IMR-90 (cell line): ENCODE data around the gene NAV2. TPM values are rescaled to one million over a fixed set of nuclear protein-coding genes. Genes with fewer than 3 reads are reported as not detected.

ENCODE experiments used
- ATAC-seq: fragments of 200-7000 bp; cut with Tn5 transposase; 2 replicates; pipeline ENCODE4 v1.9.1; 2020; ENCODE audit warnings: low read depth, mild to moderate bottlenecking, moderate library complexity
- BruUV-seq: library from RNA; stranded (reverse); fragments of 400-500 nt; replicated peaks from 2 replicates; lab custom pipeline; 2021; lab: Mats Ljungman, UMichigan
- CTCF ChIA-PET: fragments of 300-600 bp; formaldehyde crosslinking; extraction: SDS; loops from one replicate; lab custom pipeline; 2021; ENCODE audit warnings: antibody characterized with exemption; lab: Yijun Ruan, JAX
- POLR2A ChIA-PET: fragments of 300-600 bp; sonication (Branson Sonifier 250); formaldehyde crosslinking; loops from one replicate; lab custom pipeline; 2022; ENCODE audit warnings: antibody characterized with exemption; ENCODE audit not compliant: unreplicated experiment; lab: Charles Lee
- DNase-seq: peaks from one replicate; pipeline ENCODE4 v3.0.0; 2013
- H2AFZ ChIP-seq: replicated peaks from 2 replicates; pipeline ENCODE3; 2013; ENCODE audit warnings: low read length, mild to moderate bottlenecking; ENCODE audit not compliant: poor library complexity
- H2AK5ac ChIP-seq: 2 replicates; pipeline ENCODE4 v1.6.1; 2013; ENCODE audit warnings: low read depth, low read length, inconsistent platforms
- H2AK9ac ChIP-seq: replicated peaks from 2 replicates; pipeline ENCODE3; 2013; ENCODE audit warnings: mild to moderate bottlenecking, low read depth, low read length, moderate library complexity; ENCODE audit not compliant: poor library complexity
- H2BK120ac ChIP-seq: 2 replicates; pipeline ENCODE4 v1.6.1; 2013; ENCODE audit warnings: low read depth, low read length, inconsistent platforms
- H2BK15ac ChIP-seq: 3 replicates; pipeline ENCODE4 v1.6.1; 2013; ENCODE audit warnings: low read depth, low read length, inconsistent platforms
- H2BK20ac ChIP-seq: 2 replicates; pipeline ENCODE4 v1.6.1; 2013; ENCODE audit warnings: low read depth, mild to moderate bottlenecking, inconsistent platforms, low read length, moderate library complexity
- H2BK5ac ChIP-seq: 2 replicates; pipeline ENCODE4 v1.6.1; 2013; ENCODE audit warnings: mild to moderate bottlenecking, low read depth, low read length, inconsistent platforms; ENCODE audit not compliant: poor library complexity, severe bottlenecking
- H3K14ac ChIP-seq: replicated peaks from 2 replicates; pipeline ENCODE4 v1.6.1; 2013; ENCODE audit warnings: low read depth, low read length, inconsistent platforms
- H3K18ac ChIP-seq: 2 replicates; pipeline ENCODE4 v1.6.1; 2013; ENCODE audit warnings: low read depth, low read length, control low read depth
- H3K23ac ChIP-seq: 2 replicates; pipeline ENCODE4 v1.6.1; 2013; ENCODE audit warnings: low read depth, low read length, inconsistent platforms
- H3K27ac ChIP-seq: 2 replicates; pipeline ENCODE4 v1.5.1; 2013; ENCODE audit warnings: mild to moderate bottlenecking, control low read depth, low read length; ENCODE audit not compliant: insufficient read depth
- H3K27me3 ChIP-seq: 2 replicates; pipeline ENCODE4 v1.6.1; 2013; ENCODE audit warnings: low read length; ENCODE audit not compliant: control insufficient read depth, insufficient read depth
- H3K36me3 ChIP-seq: 2 replicates; pipeline ENCODE4 v1.6.1; 2013; ENCODE audit warnings: low read length, mixed read lengths; ENCODE audit not compliant: control insufficient read depth, insufficient read depth
- H3K4ac ChIP-seq: 2 replicates; pipeline ENCODE4 v1.6.1; 2013; ENCODE audit warnings: low read depth, low read length, inconsistent platforms
- H3K4me1 ChIP-seq: 2 replicates; pipeline ENCODE4 v1.6.1; 2013; ENCODE audit warnings: low read length, mixed read lengths; ENCODE audit not compliant: control insufficient read depth, insufficient read depth
- H3K4me2 ChIP-seq: 2 replicates; pipeline ENCODE4 v1.6.1; 2013; ENCODE audit warnings: low read depth, mild to moderate bottlenecking, control low read depth, low read length, moderate library complexity
- H3K4me3 ChIP-seq: 2 replicates; pipeline ENCODE4 v1.5.1; 2013; ENCODE audit warnings: low read depth, mild to moderate bottlenecking, control low read depth, low read length, moderate library complexity; ENCODE audit not compliant: insufficient read depth
- H3K56ac ChIP-seq: 2 replicates; pipeline ENCODE4 v1.6.1; 2013; ENCODE audit warnings: low read length, inconsistent platforms; ENCODE audit not compliant: insufficient read depth; ENCODE audit errors: extremely low read depth
- H3K79me1 ChIP-seq, 2 experiments: 2 replicates each; pipeline ENCODE4 v1.6.1; 2013; ENCODE audit warnings: low read length in 2 of 2, inconsistent platforms in 1 of 2, low read depth in 1 of 2
- H3K9ac ChIP-seq: 2 replicates; pipeline ENCODE4 v1.6.1; 2013; ENCODE audit warnings: low read depth, low read length, control low read depth
- H3K9me1 ChIP-seq: 2 replicates; pipeline ENCODE4 v1.6.1; 2013; ENCODE audit warnings: low read length, inconsistent platforms; ENCODE audit not compliant: insufficient read depth
- H3K9me3 ChIP-seq: 2 replicates; pipeline ENCODE4 v1.6.1; 2013; ENCODE audit warnings: low read length; ENCODE audit not compliant: control insufficient read depth, insufficient read depth
- H4K20me1 ChIP-seq: 2 replicates; pipeline ENCODE4 v1.6.1; 2013; ENCODE audit warnings: low read length, inconsistent platforms; ENCODE audit not compliant: insufficient read depth
- H4K5ac ChIP-seq: 2 replicates; pipeline ENCODE4 v1.6.1; 2013; ENCODE audit warnings: mild to moderate bottlenecking, low read depth, low read length, control low read depth
- H4K8ac ChIP-seq, 2 experiments: 2 replicates each; pipeline ENCODE4 v1.6.1; 2013; ENCODE audit warnings: low read depth in 2 of 2, low read length in 2 of 2, control low read depth in 1 of 2, inconsistent platforms in 1 of 2
- H4K91ac ChIP-seq: 2 replicates; pipeline ENCODE4 v1.6.1; 2013; ENCODE audit warnings: low read depth, low read length, inconsistent platforms; ENCODE audit not compliant: insufficient read depth
- BHLHE40 ChIP-seq: fragments of 150-350 bp; IDR thresholded peaks from 2 replicates; pipeline ENCODE4 v1.6.1; 2016; ENCODE audit warnings: mild to moderate bottlenecking, low read depth, low read length
- CEBPB ChIP-seq: IDR thresholded peaks from 2 replicates; pipeline ENCODE4 v1.6.1; 2012; ENCODE audit warnings: low read depth, low read length, improper control_type of control experiment
- FOS ChIP-seq: fragments of 150-350 bp; IDR thresholded peaks from 2 replicates; pipeline ENCODE4 v1.6.1; 2016; ENCODE audit warnings: low read depth, low read length
- POLR2A ChIP-seq: IDR thresholded peaks from 2 replicates; pipeline ENCODE4 v1.6.1; 2012; ENCODE audit warnings: mild to moderate bottlenecking, low read depth, low read length
- WGBS, 2 experiments: methylation state at CpG; one replicate each; pipeline versions ENCODE4 v1.1.5 to v1.1.7; 2013; ENCODE audit warnings: missing lambda C conversion rate in 2 of 2; ENCODE audit not compliant: insufficient read length in 1 of 2; ENCODE audit errors: extremely low coverage in 2 of 2; 5-methylcytosine and 5-hydroxymethylcytosine counted together
- dilution Hi-C: fragments of 300-500 bp; cut with HindIII; formaldehyde crosslinking; loops from one replicate; pipeline ENCODE4 v1.14.3; 2018; ENCODE audit warnings: low sequenced_read_pairs; ENCODE audit not compliant: unreplicated experiment
- in situ Hi-C: fragments of 300-500 bp; cut with MboI; formaldehyde crosslinking; loops from 3 replicates; pipeline ENCODE4 v1.14.3; 2019; ENCODE audit warnings: low sequenced_read_pairs, inconsistent platforms, mixed read lengths
- intact Hi-C: fragments of 100-400 bp; cut with micrococcal nuclease; formaldehyde crosslinking; loops from 2 replicates; pipeline ENCODE4 v1.10.0; 2022
- polyA plus RNA-seq, 3 experiments: library from polyadenylated mRNA; depleted of rRNA; stranded (reverse); fragments of >200 nt; gene quantifications; 2 replicates each; pipeline ENCODE4 v1.2.3, GENCODE V29; 2012; ENCODE audit warnings: low replicate concordance in 1 of 3
- total RNA-seq: library from RNA; depleted of rRNA; stranded (reverse); fragments of >200 nt; gene quantifications from 2 replicates; pipeline ENCODE4 v1.2.3, GENCODE V29; 2012

The NAV2 gene
- total and polyA plus RNA-seq, 2 of the 4 experiments (the other 2 are of a cell fraction), result 4.5 to 12.6 TPM

GRCh38 chr11:20045098-20045688 is 332.6 kb downstream of the NAV2 start:
- Histone ChIP-seq H4K8ac (no peak overlapping the region), H3K36me3 (peaks cover 25% of the 10 kb centered on the region), H3K27ac (no peak overlapping the region), H3K14ac (no peak overlapping the region), H3K4me3 (no peak overlapping the region), H3K18ac (no peak overlapping the region), H3K9me3 (no peaks in the 10 kb centered on the region), H3K23ac (no peak overlapping the region), H2BK15ac (no peak overlapping the region), H4K91ac (no peak overlapping the region), H3K9me1 (peaks cover 22% of the 10 kb centered on the region; the same call in 1 of the 2 replicates), H2BK120ac (no peak overlapping the region), H2AK5ac (no peak overlapping the region), H4K5ac (no peak overlapping the region), H3K4ac (no peak overlapping the region), H3K4me1 (peaks cover 11% of the 10 kb centered on the region), H3K9ac (no peak overlapping the region), H2AK9ac (no peak overlapping the region), H3K79me1 (peaks cover 9 to 10% of the 10 kb centered on the region in 2 experiments; a peak in 3 of 4 replicates), H4K20me1 (peaks cover 5% of the 10 kb centered on the region; the same call in 1 of the 2 replicates), H3K4me2 (no peak overlapping the region), H3K27me3 (no peaks in the 10 kb centered on the region), H2BK5ac (no peak overlapping the region), H2AFZ (no peak overlapping the region), H3K56ac (no peak overlapping the region), H2BK20ac (no peak overlapping the region)
- dilution Hi-C loops (no loop called here), in situ Hi-C loops (no loop called here), intact Hi-C loops (no loop called here)
- ChIA-PET CTCF (no interaction called here), POLR2A (interaction anchor here (0.6 kb wide), 1 partner anchor 57 kb away, joined by 4 read pairs; no protein-coding TSS in a partner anchor)
- ATAC-seq, result no peak
- 94% methylated on average over 12 of the region's 19 CpGs; no CpG with 5 or more reads in 1 of the 2 experiments for WGBS, 2 experiments
- BruUV-seq, result no TSS peak
- TF ChIP-seq CEBPB, result no peak
- no peak for TF ChIP-seq POLR2A
- no peak for TF ChIP-seq BHLHE40
- no peak for TF ChIP-seq FOS
- DNase-seq, result no peak
